Measurements from ENCODE around the gene NACC2. TPM values are rescaled to one million over a fixed set of nuclear protein-coding genes. Genes with fewer than 3 reads are reported as not detected.
"Not testable (repeated sequence)": the region's sequence is repeated elsewhere in the genome, so short reads cannot be mapped to it uniquely, and the experiment has no call there.

Gene NACC2
- total RNA-seq, 2 donors from 2014 or later: 19.2 to 21.1 TPM

DNA sequence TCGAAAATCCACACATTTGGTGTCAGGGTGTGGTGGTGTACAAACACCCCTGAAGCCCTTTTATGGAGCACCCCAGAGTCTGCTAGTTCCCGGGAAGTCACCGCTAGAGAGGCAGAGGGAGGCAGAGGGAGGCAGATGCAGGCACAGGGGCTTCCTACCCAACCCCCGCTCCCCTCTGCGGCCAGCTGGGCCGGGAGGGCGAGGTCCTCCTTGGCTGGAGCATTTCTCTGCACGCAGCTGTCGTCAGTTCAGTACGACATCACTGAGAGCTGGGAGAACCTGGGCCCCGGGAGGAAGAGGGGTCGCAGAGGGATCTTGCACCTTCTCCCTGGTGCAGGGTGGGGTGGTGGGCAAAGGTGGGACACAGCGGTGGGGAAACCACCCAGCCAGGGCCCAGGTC lies 118.1 kb downstream of the NACC2 start:
- Mint-ChIP-seq H3K27me3 (peaks cover 0 to 2% of the 10 kb centered on the region in 2 donors), H3K4me3 (no peak overlapping the region), H3K9me3 (no peaks in the 10 kb centered on the region), H3K27ac (no peak overlapping the region), H3K4me1 (ENCODE audit: low read depth in 2 of 2) (peaks cover 0 to 4% of the 10 kb centered on the region in 2 donors), H3K36me3 (no peaks in the 10 kb centered on the region)
- DNase-seq (ENCODE audit: low spot score): no peak
- no peak for ATAC-seq

DNA sequence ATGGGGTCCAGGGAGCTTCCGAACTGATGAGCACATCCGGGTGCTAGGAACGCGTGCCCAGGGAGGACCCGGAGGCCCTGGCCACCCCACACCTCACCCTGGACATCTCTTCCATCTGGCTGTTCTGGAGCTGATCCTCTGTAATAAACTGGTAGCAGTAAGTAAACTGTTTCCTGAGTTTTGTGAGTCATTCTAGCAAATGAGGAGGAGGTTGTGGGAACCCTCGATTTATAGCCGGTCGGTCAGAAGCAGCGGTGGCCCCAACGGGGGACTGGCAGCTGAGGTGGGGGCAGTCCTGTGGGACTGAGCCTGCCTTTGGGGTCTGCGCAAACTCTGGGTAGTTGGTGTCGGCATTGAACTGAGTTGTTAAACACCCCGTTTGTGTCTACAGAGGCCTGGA lies 118.6 kb downstream of the NACC2 start:
- Mint-ChIP-seq H3K27ac (no peak overlapping the region), H3K36me3 (no peaks in the 10 kb centered on the region), H3K4me1 (ENCODE audit: low read depth in 2 of 2) (peaks cover 0 to 4% of the 10 kb centered on the region in 2 donors), H3K9me3 (no peaks in the 10 kb centered on the region), H3K27me3 (peaks cover 0 to 2% of the 10 kb centered on the region in 2 donors), H3K4me3 (no peak overlapping the region)
- no peak for ATAC-seq
- no peak for DNase-seq (ENCODE audit: low spot score)

DNA sequence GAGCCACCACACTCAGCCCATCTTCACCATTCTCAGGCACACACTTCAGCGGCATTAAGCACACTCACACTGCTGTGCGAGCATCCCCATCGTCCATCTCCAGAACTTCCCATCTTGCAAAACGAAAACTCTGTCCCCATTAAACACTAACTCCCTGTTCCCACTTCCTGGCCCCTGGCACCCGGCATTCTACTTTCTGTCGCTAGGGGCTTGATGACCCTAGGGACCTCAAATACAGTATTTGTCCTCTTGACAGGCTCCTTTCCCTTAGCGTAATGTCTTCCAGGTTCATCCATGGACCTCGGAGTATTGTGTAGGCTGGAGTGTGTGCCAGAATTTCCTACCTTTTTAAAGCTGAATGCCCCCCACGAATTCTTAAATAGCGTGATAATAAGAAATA lies 119.3 kb downstream of the NACC2 start:
- no peak overlapping the region for H3K4me3 Mint-ChIP-seq
- no peaks in the 10 kb centered on the region for H3K36me3 Mint-ChIP-seq
- DNase-seq (ENCODE audit: low spot score) (no peak), ATAC-seq (no peak)
- H3K27me3 Mint-ChIP-seq: peaks cover 0 to 2% of the 10 kb centered on the region in 2 donors
- H3K4me1 Mint-ChIP-seq (ENCODE audit: low read depth in 2 of 2): peaks cover 0 to 4% of the 10 kb centered on the region in 2 donors
- no peak overlapping the region for H3K27ac Mint-ChIP-seq
- H3K9me3 Mint-ChIP-seq: no peaks in the 10 kb centered on the region

DNA sequence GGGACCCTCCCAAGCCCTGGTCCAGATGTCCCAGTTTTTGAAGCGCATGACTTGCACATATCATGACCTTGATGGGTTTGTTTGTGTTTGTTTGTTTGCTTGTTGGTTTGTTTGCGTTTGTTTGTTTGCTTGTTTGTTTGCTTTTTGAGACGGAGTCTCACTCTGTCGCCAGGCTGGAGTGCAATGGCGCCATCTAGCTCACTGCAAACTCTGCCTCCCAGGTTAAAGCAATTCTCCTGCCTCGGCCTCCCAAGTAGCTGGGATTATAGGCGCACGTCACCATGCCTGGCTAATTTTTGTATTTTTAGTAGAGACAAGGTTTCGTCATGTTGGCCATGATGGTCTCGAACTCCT lies 120.9 kb downstream of the NACC2 start:
- H3K4me1 Mint-ChIP-seq (ENCODE audit: low read depth in 2 of 2): peaks cover 0 to 4% of the 10 kb centered on the region in 2 donors
- no peaks in the 10 kb centered on the region for H3K36me3 Mint-ChIP-seq
- ATAC-seq (no peak), DNase-seq (ENCODE audit: low spot score) (no peak)
- H3K4me3 Mint-ChIP-seq: no peak overlapping the region
- peaks cover 0 to 2% of the 10 kb centered on the region in 2 donors for H3K27me3 Mint-ChIP-seq
- no peak overlapping the region for H3K27ac Mint-ChIP-seq
- H3K9me3 Mint-ChIP-seq: no peaks in the 10 kb centered on the region

DNA sequence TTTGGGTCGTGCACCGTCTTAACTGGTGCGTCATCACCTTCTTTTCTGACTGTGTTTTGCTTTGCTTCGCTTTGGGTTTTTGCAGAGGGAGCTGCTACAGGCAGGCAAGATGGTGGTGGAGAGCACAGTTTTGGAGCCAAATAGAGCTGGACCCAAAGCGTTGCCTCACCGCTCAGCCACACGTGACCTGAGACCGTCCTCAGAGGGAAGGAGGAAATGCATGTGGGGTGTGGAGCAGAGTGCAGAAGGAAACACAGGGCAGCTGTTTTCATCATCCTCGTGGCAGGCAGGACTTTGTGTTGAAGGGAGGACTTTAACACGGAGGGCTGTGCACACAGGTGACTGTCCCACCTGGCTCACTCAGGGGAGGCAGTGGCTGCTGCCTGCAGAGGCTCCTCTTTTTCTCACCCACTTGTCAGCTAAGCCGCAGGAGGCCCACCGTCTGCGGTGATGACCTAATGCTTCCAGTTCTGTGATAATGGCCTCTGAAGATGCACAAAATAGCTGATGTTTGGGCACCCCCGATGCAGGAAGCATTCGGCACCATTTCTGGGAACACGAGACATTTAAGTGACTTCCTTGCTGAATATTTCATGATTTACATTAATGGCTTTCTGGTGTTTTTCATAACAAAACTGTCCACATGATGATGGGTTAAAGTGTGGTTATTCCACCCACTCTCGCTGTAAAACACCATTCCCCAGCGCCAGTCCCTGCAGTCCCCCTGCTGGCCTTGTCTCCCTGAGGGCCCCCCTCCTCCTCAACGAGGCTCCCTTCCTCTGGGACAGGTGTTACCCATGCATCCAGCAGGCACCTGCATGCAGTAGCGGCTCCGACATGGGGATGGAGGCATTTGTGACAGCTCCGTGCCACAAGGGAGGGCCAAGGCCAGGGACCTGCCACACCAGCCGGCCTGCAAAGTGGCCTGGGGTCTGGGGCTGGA lies 121.5 kb downstream of the NACC2 start:
- H3K36me3 Mint-ChIP-seq: no peaks in the 10 kb centered on the region

DNA sequence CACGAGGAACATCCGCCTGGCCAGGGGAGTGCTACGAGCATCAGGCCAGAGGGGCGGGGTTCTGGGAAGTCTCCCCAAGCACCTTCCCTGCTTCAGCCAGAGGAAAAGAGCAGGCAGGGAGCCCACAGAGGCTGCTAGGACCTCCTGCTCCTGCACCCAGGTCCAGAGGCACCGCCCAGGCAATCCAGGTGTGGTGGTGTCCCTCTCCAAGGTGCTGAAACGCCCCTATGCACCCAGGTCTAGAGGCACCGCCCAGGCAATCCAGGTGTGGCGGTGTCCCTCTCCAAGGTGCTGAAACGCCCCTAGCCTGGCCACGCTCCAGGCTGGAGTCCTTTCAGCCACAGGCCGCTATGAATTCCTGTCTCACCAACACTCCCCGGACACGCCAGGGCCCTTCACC lies 123.2 kb downstream of the NACC2 start:
- Mint-ChIP-seq H3K36me3 (no peaks in the 10 kb centered on the region), H3K27me3 (peaks cover 0 to 2% of the 10 kb centered on the region in 2 donors), H3K9me3 (no peaks in the 10 kb centered on the region), H3K27ac (no peak overlapping the region), H3K4me1 (ENCODE audit: low read depth in 2 of 2) (peaks cover 8 to 12% of the 10 kb centered on the region in 2 donors), H3K4me3 (no peak overlapping the region)
- DNase-seq (ENCODE audit: low spot score) (no peak), ATAC-seq (no peak)

More for the DNA sequence above, 121.5 kb downstream of the NACC2 start:
- Mint-ChIP-seq H3K27ac (no peak overlapping the region), H3K9me3 (no peaks in the 10 kb centered on the region), H3K4me1 (ENCODE audit: low read depth in 2 of 2) (peaks cover 0 to 4% of the 10 kb centered on the region in 2 donors), H3K4me3 (no peak overlapping the region), H3K27me3 (no peaks in the 10 kb centered on the region)
- DNase-seq (ENCODE audit: low spot score): no peak
- ATAC-seq: peak in 1 of 2 donors; percentile 44

DNA sequence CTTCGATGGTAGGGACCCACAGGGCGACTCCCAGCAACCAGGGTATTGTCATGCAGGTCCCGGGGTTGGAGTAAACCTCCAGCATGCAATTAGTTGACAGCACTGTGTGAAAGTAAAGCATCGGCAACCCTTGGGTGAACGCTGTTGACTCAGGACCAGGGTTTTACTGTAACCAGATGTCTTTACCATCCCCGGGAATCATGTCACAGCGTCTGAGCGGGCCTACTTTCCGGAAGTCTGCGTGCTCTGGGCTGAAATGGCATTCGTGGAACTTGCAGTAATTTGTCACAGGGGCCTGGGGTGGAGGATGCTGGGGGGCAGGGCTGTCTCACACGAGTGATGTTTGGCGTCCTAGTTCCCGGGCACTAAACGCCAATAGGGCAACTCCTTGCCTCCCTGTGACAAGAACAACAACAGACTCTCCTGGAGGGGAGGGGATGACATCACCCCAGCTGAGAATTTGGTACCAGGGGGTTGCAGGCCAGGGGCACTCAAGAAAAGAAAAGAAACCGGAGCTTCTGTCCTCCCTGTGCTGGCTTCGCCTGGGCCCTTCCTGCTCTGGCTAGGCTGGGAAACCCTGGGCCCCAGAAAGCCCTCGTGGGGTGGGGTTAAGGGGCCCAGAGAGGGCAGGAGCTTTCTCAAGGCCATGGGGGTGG lies 123.8 kb downstream of the NACC2 start:
- Mint-ChIP-seq H3K27me3 (peaks cover 0 to 2% of the 10 kb centered on the region in 2 donors), H3K4me1 (ENCODE audit: low read depth in 2 of 2) (peaks cover 8 to 12% of the 10 kb centered on the region in 2 donors), H3K9me3 (no peaks in the 10 kb centered on the region), H3K27ac (no peak overlapping the region), H3K4me3 (no peak overlapping the region), H3K36me3 (no peaks in the 10 kb centered on the region)
- ATAC-seq (no peak), DNase-seq (ENCODE audit: low spot score) (no peak)

DNA sequence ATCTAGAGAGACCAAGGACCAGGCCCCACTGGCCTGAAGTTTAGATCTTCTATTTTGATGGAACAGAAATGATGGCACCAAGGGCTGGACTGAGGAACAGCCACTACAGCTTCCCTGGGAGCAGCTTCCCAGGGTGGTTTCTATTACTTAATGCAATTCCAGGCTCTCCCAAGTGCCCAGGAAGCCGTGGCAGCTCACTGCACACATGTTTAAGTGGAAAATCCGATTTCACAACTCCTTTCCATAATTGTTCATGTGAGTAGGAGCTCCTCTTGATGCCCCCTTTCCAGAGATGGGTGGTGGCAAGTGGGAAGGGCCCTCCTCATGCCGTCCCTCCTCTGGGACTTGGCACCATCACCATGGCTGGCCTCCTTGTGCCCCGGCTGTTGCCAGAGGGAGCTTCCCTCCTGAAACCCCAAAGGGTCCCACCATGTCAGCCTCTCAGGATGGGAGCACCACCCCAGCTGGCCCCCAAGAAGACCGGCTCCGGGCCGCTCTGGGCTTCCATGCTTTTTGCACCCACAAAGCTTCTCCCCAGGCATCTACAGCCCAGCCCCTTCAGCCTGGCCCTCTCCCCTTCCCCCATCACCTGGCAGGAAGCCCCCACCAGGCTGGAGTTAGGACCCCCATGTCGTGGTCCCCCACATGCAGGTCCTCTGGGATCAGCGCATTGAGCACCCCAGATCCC lies 124.8 kb downstream of the NACC2 start:
- H3K36me3 Mint-ChIP-seq: no peaks in the 10 kb centered on the region
- H3K27ac Mint-ChIP-seq: no peak overlapping the region
- ATAC-seq (no peak), DNase-seq (ENCODE audit: low spot score) (no peak)
- H3K9me3 Mint-ChIP-seq: no peaks in the 10 kb centered on the region
- peaks cover 0 to 4% of the 10 kb centered on the region in 2 donors for H3K27me3 Mint-ChIP-seq
- peaks cover 8 to 12% of the 10 kb centered on the region in 2 donors for H3K4me1 Mint-ChIP-seq (ENCODE audit: low read depth in 2 of 2)
- H3K4me3 Mint-ChIP-seq: no peak overlapping the region

DNA sequence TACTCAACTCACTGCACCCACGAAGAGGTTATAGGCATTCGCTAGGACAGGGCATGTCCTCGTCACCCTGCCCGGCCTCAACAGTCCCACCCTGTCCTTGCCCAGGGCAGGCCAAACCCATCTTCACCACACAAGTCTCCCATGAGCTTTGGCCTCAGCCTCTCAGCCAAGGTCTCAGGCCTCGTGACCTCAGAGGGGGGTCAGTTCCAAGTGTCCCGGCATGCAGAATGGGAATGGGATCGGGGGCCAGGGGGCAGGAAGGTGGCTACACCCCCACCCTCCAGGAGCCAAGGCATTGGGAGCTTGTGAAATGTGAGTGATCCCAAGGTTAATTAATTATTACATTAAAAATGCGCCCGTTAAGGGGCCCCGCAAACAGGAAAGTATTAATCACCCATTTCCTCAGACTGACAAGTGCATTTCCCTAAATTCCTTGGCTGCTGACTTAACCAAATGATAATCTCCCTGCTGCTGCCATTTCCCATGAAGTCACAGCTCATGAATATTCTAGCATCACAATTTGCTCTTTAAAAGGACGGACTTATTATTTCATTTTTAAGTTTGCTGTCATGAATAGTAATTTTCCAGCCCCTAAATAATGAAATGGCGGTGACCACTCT lies 125.9 kb downstream of the NACC2 start:
- no peaks in the 10 kb centered on the region for H3K36me3 Mint-ChIP-seq
- H3K9me3 Mint-ChIP-seq: no peaks in the 10 kb centered on the region
- H3K27ac Mint-ChIP-seq: no peak overlapping the region
- ATAC-seq (no peak), DNase-seq (ENCODE audit: low spot score) (no peak)
- peaks cover 8 to 12% of the 10 kb centered on the region in 2 donors for H3K4me1 Mint-ChIP-seq (ENCODE audit: low read depth in 2 of 2)
- H3K4me3 Mint-ChIP-seq: no peak overlapping the region
- H3K27me3 Mint-ChIP-seq: peaks cover 0 to 4% of the 10 kb centered on the region in 2 donors

DNA sequence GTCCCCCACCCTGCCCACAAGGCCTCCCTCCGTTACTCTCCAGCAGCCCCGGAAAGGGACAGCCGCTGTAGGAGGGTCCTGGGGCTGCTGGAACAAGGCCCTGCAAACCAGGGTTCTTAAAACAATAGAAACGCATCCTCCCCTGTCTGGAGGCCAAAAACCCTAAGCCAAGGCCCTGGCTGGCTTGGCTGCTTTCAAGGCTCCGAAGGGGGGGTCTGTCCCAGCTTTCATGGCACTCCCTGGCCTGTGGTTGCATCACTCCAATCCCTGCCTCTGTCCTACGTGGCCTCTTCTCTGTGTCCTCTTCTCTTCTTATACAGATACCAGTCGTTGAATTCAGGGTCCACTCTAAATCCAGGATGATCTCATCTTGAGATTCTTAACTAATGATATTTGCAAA lies 126.5 kb downstream of the NACC2 start:
- H3K36me3 Mint-ChIP-seq: no peaks in the 10 kb centered on the region

DNA sequence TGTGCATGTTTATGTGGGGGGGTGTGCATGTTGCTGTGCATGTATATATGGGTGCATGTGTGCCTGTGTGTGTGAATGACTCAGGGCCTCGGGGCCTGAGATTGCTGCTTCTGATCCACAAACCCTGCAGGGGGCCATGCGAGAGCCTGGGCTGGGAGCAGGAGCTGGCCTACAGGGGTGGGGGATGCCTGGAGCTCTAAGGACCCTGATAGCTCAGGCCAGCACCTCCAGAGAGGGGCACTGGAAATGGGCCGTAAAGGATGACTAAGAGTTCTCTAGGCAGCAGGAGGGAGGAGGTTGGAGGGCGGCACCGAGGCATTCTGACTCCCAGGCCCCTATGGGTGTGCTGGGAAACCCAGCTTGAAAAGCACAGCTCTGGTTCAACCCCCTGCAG lies 127.0 kb downstream of the NACC2 start:
- DNase-seq (ENCODE audit: low spot score) (no peak), ATAC-seq (no peak)
- Mint-ChIP-seq H3K36me3 (no peaks in the 10 kb centered on the region), H3K4me1 (ENCODE audit: low read depth in 2 of 2) (peaks cover 8 to 10% of the 10 kb centered on the region in 2 donors), H3K27ac (peak overlapping the region in 1 of 2 donors; percentile 44), H3K27me3 (peaks cover 0 to 7% of the 10 kb centered on the region in 2 donors), H3K9me3 (no peaks in the 10 kb centered on the region), H3K4me3 (no peak overlapping the region)

More for the DNA sequence above, 126.5 kb downstream of the NACC2 start:
- H3K27me3 Mint-ChIP-seq: peaks cover 0 to 7% of the 10 kb centered on the region in 2 donors
- H3K4me1 Mint-ChIP-seq (ENCODE audit: low read depth in 2 of 2): peaks cover 8 to 12% of the 10 kb centered on the region in 2 donors
- ATAC-seq (no peak), DNase-seq (ENCODE audit: low spot score) (no peak)
- no peaks in the 10 kb centered on the region for H3K9me3 Mint-ChIP-seq
- no peak overlapping the region for H3K4me3 Mint-ChIP-seq
- no peak overlapping the region for H3K27ac Mint-ChIP-seq

DNA sequence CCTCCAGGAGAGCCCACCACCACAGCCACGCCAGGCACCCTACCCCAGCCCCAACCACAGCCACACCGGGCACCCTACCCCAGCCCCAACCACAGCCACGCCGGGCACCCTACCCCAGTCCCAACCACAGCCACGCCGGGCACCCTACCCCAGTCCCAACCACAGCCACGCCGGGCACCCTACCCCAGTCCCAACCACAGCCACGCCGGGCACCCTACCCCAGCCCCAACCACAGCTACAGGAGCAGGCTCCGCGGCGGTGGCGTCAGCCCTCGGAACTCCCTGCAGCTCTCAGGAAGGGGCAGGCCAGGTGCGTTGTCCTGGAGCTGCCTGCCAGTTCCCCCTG lies 128.2 kb downstream of the NACC2 start:
- DNase-seq (ENCODE audit: low spot score); H3K4me3 Mint-ChIP-seq; ATAC-seq; H3K36me3 Mint-ChIP-seq; H3K9me3 Mint-ChIP-seq; H3K27ac Mint-ChIP-seq: not testable (repeated sequence)
- Mint-ChIP-seq H3K4me1 (ENCODE audit: low read depth in 2 of 2) (peaks cover 17 to 18% of the 10 kb centered on the region in 2 donors), H3K27me3 (peaks cover 0 to 15% of the 10 kb centered on the region in 2 donors)

DNA sequence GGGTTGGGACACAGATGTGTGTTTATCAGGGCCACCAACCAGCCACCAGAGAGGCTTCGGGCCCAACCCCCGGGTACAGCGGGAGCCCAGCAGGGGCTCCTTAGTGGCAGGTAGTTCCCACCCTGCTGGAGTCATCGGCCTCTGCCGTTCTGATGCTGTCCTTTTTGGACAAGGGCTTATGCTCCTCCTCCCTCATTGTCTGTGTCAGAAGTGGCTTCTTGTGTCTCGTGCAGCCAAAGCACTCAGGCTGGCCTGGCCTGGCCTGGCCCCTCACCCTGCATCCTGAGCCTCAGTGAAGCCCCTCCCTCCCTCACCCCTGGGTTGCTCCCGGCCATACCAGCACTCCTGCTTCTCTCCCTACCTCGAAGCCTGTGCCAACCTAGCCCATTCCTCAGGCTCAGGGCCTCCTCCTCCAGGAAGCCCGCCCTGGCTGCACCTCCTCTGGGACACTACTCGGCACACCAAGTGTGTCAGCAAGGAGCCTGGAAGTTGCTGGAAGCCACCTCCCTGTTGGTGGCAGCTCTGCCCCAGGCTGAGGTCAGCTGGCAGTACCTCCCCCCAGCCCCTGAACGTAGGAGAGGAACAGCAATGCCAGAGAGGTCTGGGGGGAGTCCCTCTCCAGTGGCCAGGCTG lies 129.8 kb downstream of the NACC2 start:
- DNase-seq (ENCODE audit: low spot score): no peak
- Mint-ChIP-seq H3K36me3 (no peaks in the 10 kb centered on the region), H3K27ac (no peak overlapping the region), H3K27me3 (peaks cover 0 to 15% of the 10 kb centered on the region in 2 donors), H3K9me3 (no peaks in the 10 kb centered on the region), H3K4me3 (no peak overlapping the region), H3K4me1 (ENCODE audit: low read depth in 2 of 2) (peaks cover 21 to 27% of the 10 kb centered on the region in 2 donors)
- ATAC-seq: no peak
